Activated CD4-positive, CD25-positive, alpha-beta regulatory T cell treated with anti-CD3 and anti-CD28 coated beads, Interleukin-2, amount 50 U/mL, for 16 hours (primary cell): ENCODE measurements around the gene TTC33.
"Not testable (repeated sequence)": the region's sequence is repeated elsewhere in the genome, so short reads cannot be mapped to it uniquely, and the experiment has no call there.

Experiments
- DNase-seq: peaks from one replicate; pipeline ENCODE4 v3.0.0-alpha.2; 2020; ENCODE audit warnings: low read depth, low spot score

TTC33 gene

GRCh38 chr5:40654377-40654991 is 101.3 kb downstream of the TTC33 start:
- DNase-seq = no peak

GRCh38 chr5:40653221-40654022 is 102.3 kb downstream of the TTC33 start:
- no peak for DNase-seq

GRCh38 chr5:40652441-40653220 is 103.1 kb downstream of the TTC33 start:
- DNase-seq = no peak

- no peak for DNase-seq
Measured at GRCh38 chr5:40651201-40651600, 104.6 kb downstream of the TTC33 start.

- no peak for DNase-seq
Measured at GRCh38 chr5:40649463-40650030, 106.2 kb downstream of the TTC33 start.

GRCh38 chr5:40648150-40648549 is 107.6 kb downstream of the TTC33 start:
- no peak for DNase-seq

- DNase-seq = no peak
Measured at GRCh38 chr5:40646266-40646665, 109.5 kb downstream of the TTC33 start.

- DNase-seq = not testable (repeated sequence)
Measured at GRCh38 chr5:40639531-40639930, 116.2 kb downstream of the TTC33 start.

- no peak for DNase-seq
Measured at GRCh38 chr5:40634593-40634992, 121.2 kb downstream of the TTC33 start.

GRCh38 chr5:40634154-40634553 is 121.6 kb downstream of the TTC33 start:
- DNase-seq = no peak

- DNase-seq = no peak
Measured at GRCh38 chr5:40631236-40631635, 124.5 kb downstream of the TTC33 start.

- no peak for DNase-seq
Measured at GRCh38 chr5:40630126-40630525, 125.6 kb downstream of the TTC33 start.

- DNase-seq = no peak
Measured at GRCh38 chr5:40628407-40628806, 127.4 kb downstream of the TTC33 start.

- no peak for DNase-seq
Measured at GRCh38 chr5:40627706-40628105, 128.1 kb downstream of the TTC33 start.

- DNase-seq = no peak
Measured at GRCh38 chr5:40626801-40627200, 129.0 kb downstream of the TTC33 start.

GRCh38 chr5:40623480-40624420 is 132.0 kb downstream of the TTC33 start:
- DNase-seq = no peak

GRCh38 chr5:40622463-40623252 is 133.1 kb downstream of the TTC33 start:
- DNase-seq = no peak

GRCh38 chr5:40619421-40619820 is 136.3 kb downstream of the TTC33 start:
- DNase-seq = no peak

GRCh38 chr5:40618926-40619325 is 136.8 kb downstream of the TTC33 start:
- no peak for DNase-seq

- no peak for DNase-seq
Measured at GRCh38 chr5:40616781-40617180, 139.0 kb downstream of the TTC33 start.
